GM18861 (cell line): ENCODE data around the gene MAB21L3.

Source experiments
- ATAC-seq: cut with Tn5 transposase; IDR thresholded peaks from one replicate; pipeline ENCODE4 v1.9.1; 2021; ENCODE audit not compliant: unreplicated experiment

MAB21L3 gene

GRCh38 chr1:116107371-116107770 lies 3.8 kb upstream of the MAB21L3 start:
- ATAC-seq = no peak

DNA sequence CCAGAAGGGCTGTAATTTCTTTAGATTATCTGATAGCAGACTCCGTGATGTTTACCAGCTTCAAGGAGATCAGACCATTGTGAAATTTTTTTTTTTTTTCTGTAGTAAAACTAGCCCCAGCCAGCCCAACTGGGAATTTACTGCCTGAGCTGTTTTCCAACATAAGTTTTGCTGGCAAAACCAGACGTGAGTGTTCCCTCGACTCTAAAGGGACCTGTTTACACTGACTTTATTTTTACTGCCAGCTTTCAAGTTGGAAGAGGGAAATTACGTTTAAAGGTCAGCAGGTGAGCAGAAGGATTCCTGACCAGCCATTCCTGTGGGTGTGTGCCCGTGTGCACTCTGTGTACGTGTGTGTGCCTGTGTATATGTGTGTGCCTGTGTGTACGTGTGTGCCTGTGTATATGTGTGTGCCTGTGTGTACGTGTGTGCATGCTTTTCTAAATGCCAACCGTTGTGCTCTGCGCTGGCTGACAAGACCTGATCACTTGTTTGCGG lies 374 bp downstream of the MAB21L3 start:
- ATAC-seq = no peak

GRCh38 chr1:116112388-116113140 lies 1.4 kb downstream of the MAB21L3 start:
- ATAC-seq = no peak

DNA sequence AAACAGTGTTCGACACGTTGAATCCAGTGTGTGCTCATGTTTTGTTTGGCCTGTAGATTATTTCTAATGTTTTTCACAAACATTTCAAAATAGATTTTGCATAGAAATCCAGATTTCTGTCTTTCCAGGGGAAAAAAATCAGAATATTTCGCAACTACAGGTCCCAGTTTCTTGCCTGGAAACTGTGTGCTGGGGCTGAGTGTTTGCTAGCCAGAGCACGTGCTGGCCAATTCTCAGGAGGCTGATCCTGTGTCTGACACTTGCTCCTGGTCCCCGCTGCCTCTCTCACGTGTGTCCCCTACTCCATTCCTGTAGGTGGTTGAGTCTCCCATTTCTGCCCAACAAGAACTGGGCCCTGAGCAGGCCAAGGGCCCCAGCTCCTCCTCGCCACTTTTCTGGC lies 2.4 kb downstream of the MAB21L3 start:
- ATAC-seq = no peak

- no peak for ATAC-seq
Observed at GRCh38 chr1:116115476-116116439, 4.6 kb downstream of the MAB21L3 start.

- no peak for ATAC-seq
Observed at GRCh38 chr1:116118471-116118870, 7.3 kb downstream of the MAB21L3 start.

GRCh38 chr1:116119876-116120275 lies 8.7 kb downstream of the MAB21L3 start:
- ATAC-seq = no peak

DNA sequence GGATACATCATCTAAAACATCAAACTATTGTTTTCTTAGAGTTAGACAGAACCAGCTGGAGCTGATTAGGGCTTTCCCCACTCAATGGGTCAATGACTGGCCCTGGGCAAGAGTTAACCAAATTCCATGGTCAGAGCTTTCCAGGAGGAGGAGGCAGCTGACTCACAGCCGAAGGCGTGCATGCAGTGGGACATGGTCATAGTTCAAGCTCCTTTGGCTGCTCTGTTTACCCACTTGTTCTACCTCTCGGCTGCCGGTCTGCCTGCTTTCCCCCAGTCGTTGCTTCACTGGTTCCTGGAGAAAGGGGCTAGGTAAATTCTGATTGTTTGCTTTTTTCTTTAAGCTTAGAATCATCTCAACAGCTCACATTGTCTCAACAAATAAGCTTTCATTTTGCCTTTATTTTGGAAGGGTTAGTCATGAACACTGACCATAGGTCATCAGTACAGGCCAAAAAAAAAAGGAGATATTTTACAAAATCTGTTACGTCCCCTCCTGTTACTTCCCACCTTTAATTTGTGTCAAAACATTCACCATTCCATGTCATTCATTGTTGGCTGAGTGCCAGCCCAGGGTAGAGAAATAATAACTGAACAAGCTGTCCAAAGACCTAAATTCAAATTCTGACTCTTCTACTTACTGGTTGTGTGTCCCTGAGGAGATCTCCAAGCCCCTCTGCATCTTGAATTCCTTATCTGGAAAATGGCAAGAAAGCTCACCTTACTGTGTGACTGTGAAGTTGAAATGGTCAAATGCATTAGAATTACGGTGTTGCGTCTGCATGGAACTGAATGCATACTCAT lies 12.0 kb downstream of the MAB21L3 start:
- no peak for ATAC-seq

DNA sequence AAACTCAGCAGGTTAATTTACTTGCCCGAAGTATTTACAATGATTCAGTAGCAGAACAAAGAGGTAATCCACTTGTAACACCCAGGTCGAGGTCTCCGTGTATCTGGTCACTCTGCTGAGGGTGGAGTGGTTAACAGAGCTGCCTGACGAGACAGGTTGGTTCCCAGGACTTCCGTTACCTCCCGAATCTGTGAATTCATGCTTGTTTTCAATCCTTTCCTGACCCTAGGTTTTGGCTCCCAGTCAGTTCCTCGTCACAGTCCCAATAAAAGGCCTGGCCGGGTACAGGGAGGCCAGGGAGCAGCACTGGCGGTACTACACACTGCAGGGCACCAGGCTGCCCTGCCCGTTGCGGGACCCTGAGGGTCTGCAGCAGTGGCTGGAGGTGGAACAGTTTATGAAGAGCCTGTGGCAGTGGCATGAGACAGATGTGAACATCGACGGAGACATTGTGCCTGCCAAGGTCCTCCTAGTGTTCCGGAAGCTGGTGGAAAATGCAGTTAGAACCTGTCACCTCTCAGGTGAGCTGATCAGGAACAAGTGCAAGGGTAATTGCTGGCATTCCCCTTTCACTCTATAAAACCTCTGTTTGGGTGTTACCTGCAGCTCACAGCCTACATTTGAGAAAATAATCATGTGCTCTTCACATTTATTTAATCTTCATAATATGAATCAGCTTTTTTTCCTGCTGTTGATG lies 12.8 kb downstream of the MAB21L3 start:
- no peak for ATAC-seq

- ATAC-seq = no peak
Observed at GRCh38 chr1:116125758-116126157, 14.6 kb downstream of the MAB21L3 start.

DNA sequence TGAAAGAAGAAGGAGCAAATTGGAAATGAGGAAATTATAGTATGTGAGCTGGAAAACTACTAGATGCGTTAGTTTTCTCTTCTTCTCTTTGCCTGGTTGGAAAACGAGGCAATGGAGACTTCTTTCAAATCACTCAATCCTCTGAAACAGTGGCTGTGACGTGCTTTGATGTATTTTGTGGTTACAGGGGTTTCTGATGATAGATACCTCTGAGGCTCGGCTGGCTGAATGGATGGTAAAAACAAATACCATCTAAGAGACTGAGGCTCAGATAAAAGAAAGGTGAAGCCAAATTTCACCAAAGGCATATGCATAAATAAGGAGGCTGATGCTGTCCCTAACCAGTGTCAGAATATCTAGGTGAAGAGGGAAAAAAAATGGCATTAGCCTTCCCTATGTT lies 15.1 kb downstream of the MAB21L3 start:
- ATAC-seq = no peak

DNA sequence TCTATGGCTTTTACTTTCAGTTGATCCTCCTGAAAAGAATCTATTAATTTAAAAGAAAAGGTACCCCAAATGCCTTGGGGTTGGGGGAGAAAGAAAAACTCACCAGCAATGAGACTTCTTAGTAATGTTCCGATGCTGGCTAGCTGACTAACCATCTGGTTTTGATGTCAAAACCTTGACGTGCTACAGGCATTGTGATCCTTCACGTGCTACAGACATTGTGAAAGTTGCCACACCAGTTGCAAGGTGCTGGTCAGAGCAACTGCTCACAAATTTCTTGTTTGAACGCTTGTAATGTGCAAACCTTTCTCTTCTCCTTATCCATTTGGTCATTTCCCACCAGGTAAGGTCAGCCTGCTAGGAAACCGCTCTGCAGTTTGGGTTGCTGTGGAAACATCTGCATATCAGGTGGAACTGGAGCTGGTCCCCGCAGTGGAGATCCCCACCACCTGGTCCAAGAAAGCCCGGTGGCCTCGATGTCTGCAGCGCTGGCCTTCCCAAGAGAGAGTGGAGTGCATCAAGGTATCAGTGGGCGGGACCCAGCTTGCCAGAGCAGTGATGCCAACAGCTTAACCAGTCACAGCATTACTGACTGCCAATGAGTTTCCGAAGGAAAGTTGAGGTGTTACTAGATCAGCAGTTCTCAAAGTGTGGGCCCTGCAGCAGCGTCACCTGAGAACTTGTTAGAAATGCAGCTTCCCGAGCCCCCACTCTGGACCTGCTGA lies 16.1 kb downstream of the MAB21L3 start:
- no peak for ATAC-seq

DNA sequence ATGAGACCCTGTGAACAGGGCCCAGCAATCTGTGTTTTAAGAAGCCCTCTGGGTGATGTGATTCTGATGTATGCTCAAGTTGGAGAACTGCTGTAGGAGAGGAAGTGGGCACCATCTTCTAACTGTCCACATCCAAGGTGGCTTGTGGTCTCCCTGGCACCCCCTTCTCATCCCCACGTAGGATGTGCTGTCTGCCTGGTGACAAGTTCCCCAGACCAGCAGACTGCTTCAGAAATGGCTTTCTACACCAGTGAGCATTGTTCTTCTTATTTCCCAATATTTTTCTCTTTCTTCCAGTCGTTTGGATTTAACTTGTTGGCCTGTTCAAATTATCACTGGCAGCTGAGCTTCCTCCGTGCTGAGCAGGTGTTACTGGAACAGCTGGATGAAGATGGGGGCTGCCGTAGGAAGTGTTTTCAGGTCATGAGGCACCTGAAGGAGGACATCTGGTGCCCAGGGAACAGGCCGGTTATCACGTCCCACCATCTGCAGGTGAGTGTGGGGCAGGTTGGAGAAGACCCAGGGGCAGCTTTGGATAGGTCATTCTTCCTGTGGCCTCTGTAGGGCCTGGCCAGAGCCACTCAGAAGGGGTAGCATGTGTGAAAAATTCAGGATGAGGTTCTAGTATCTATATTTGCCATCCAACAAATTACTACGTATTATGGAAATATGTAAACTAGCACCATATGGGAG lies 16.8 kb downstream of the MAB21L3 start:
- ATAC-seq = no peak

GRCh38 chr1:116128664-116129063 lies 17.5 kb downstream of the MAB21L3 start:
- no peak for ATAC-seq

DNA sequence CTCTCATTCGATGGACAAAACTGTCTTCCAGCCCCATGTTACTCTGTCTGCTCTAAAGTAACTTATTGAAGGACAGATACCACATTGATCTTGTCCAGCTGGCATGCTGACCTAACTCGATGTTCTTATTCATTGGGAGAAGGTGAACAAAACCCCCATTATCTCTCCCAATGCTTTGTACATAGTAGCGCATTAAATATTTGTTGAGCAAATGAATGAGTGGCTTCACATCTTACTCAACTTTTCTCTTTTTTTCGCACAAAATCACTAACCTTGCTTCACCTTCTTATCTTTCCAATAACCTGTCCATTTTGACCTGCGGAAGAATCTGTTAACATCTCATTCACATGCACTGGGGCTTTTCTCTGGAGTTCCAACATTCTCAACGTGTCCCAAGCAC lies 18.3 kb downstream of the MAB21L3 start:
- ATAC-seq = no peak

DNA sequence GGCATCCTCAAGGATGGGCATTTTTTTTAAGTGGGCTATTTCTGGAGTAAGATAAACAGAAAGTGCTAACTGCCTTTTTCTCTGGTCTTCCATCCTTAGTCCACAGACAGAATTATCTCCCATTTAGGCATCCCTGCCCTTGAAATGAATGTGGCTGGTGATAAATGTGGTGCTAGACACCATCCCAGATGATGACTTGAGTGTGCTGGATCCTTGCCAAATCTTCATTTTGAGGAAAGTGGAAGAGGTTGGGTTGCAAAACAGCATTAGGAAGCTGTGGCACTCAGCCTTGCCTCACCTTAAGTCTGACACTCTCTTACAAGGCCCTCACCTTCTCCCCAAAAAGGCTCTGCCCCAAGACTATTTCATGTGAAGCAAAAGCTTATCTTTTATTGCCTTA lies 19.2 kb downstream of the MAB21L3 start:
- ATAC-seq = no peak

GRCh38 chr1:116131170-116131569 lies 20.0 kb downstream of the MAB21L3 start:
- ATAC-seq = no peak

DNA sequence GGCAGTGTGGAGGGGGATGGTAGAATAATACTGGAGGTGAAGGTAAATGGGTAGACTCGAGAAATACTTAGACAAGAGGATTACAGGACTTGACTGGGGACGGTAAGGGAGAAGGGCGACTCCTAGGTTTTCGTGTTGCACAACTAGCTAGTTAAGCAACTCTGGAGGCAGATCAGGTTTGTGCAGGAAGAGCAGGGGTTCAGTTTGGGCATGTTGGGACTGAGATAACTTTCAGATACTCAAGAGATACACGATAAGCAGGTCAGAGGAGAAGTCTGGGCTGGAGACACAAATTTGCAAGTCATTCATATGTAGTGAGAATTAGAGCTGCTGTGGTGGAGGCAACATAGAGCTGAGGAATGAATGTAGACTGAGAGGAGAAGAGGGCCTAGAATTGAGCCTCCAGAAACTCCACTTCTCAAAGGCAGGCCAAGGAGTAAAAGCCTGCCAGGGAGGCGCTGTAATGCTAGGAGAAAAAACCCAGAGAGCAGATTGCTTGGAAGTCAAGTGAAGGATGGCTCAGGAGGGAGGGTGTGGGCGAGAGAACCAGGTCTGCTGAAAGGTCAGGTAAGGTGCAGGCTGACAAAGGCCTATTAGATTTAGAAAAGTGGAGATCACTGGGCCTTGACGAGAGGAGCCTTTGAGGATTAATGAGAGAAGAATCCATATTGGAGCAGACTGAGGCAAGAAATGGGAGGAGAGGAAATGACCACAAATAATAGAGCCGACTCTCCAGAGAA lies 20.8 kb downstream of the MAB21L3 start:
- no peak for ATAC-seq
